NCI-H82 (cell line): ENCODE results near the gene RAB17.

ENCODE experiments used
- DNase-seq: peaks from one replicate; lab custom pipeline; 2025; lab: John Stamatoyannopoulos, UW

Gene RAB17

GRCh38 chr2:237558961-237559641 lies 31.4 kb downstream of the RAB17 start:
- DNase-seq: peak; percentile 44

- DNase-seq: no peak
These were observed 32.9 kb downstream of the RAB17 start for GRCh38 chr2:237557633-237558015.

GRCh38 chr2:237556773-237557632 lies 33.5 kb downstream of the RAB17 start:
- no peak for DNase-seq

DNA sequence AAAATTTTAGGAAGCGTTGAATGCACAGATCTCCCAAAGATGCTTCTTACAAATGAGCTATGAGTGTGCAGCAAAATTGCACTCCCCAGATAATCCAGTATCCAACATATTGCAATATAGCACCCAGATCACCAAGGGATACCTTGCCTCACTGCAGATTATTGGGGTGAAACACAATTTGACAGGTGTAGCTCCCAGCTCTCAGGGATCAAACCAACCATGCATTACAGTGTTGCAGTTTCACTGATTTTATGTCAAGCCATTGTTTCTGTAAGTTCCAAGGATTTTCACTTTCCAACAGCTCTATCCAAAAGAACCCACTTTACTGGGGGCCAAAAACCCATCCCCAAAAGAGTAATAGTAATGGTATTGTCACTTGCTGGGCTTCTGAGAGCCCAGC lies 35.0 kb downstream of the RAB17 start:
- no peak for DNase-seq

GRCh38 chr2:237553948-237554347 lies 36.6 kb downstream of the RAB17 start:
- DNase-seq: no peak

GRCh38 chr2:237552908-237553307 lies 37.6 kb downstream of the RAB17 start:
- peak; percentile 17 for DNase-seq

DNA sequence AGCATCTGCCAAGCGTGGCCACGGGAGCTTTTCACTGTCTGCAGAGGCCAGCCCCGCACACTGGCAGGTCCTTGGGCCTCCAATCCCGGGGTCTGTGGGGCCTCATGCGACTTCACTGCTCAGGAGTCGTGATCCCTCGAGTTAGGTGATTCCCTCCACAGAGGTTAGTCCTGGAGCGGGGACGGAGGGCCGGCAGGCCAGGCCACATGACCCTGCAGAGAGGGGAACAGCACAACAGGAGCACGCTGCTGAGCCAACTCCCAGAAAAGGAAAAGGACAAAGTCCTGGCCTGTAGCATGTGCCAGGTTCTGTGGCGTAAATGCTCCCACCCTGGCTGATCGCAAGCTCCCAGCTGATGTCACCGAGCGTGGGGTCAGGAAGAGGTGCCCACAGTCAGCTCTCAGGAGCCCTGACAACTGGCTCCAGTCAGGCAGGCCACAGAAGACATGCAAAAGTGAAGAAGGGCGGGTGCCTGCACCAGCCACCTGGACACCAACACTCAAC lies 39.4 kb downstream of the RAB17 start:
- DNase-seq: no peak

DNA sequence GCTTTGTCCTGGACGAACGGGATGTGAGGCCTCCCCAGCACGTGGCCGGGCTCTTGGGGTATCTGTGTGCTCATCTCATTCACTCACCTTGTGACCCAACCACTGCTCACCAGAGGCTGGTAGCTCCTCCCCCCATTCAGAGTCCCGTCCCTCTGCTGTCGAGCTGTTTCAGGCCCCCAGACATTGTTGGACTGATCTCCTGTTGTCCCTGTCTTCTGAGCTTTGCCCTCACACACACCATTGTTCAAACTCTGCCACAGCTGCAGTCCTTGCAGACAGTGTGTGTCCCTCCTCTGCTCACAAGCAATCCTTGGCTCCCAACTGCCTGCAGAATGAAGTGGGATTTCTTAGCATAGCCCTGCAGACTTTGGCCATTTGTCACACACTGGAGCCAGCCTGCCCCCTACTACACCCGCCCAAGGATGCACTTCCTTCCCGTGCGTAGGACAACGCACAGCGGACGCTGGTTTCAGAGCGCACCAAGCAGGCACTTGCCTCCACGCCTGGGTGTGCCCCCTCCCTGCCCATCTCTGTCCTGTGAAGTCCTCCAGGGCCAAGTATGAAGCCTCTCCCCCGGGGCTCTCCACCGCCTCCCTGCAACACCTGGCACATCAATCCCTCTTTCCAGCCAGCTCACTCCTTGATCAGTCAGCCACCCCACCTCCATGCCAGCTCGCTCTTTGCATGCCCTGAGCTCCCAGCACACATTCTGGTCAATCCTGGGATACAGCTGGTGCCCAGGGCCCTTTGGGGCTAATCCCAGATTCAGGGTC lies 40.7 kb downstream of the RAB17 start:
- no peak for DNase-seq

GRCh38 chr2:237549216-237549615 lies 41.3 kb downstream of the RAB17 start:
- DNase-seq: no peak

DNA sequence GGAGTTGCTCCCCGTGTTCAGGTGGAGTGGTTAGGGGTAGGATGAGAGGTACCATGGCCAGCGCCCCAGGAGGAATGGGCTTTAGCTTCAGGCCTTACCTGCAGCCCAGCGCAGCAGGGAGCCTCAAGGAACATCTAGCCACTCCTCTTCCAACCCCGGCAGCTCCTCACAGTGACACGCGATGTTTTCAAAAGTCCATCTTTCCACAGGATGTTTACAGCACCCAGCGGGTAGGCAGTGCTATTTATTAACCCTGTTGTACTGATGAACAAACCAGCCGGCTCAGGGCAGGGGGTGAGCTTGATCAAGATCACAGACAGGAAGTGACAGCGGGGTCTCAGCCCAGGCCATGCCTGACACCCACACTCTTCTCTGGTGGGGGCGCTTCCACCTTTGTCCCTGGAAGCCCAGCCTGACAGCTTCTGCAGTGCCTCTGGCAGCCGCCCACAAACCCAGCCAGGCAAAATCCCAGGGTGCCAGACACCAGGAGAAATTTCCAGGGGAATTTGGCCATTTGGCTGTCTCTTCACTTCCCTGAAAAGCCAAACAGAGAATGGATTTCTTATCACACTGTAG lies 42.6 kb downstream of the RAB17 start:
- no peak for DNase-seq

- DNase-seq: no peak
These were observed 43.6 kb downstream of the RAB17 start for GRCh38 chr2:237546876-237547395.

DNA sequence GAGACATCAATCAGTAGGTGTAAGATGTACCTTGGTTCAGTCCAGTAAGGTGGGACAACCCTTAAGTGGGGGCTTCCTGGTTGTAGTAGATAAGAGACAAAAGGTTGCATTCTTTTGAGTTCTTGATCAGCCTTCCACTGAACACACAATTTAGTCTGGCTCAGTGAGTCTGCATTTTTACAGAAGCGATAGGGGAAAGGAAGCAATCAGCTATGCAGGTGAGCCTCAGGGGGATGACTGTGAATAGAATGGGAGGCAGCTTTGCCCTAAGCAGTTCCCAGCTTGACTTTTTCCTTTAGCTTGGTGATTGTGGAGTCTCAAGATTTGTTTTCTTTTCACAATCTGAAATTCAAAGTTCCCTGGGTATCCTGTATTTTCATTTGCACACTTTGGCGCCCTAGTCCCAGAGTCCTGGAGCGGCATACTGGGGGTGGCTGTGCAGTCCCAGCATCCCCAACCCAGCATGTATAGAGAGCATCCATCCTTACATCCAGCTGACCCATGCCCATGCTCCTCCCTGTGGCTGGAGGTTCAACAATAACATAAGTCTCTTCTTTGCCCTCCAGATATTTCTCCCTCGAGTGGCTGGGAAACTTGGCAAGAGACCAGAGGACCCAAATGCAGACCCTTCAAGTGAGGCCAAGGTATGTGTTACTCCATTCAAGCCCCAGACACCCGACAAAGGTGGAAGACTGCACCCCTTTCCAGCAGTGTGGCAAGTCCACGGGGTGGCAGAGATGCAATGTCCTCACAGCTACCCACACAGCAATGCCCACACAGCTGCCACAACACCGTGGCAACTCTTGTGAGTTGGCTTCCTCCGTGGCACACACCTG lies 44.3 kb downstream of the RAB17 start:
- no peak for DNase-seq

DNA sequence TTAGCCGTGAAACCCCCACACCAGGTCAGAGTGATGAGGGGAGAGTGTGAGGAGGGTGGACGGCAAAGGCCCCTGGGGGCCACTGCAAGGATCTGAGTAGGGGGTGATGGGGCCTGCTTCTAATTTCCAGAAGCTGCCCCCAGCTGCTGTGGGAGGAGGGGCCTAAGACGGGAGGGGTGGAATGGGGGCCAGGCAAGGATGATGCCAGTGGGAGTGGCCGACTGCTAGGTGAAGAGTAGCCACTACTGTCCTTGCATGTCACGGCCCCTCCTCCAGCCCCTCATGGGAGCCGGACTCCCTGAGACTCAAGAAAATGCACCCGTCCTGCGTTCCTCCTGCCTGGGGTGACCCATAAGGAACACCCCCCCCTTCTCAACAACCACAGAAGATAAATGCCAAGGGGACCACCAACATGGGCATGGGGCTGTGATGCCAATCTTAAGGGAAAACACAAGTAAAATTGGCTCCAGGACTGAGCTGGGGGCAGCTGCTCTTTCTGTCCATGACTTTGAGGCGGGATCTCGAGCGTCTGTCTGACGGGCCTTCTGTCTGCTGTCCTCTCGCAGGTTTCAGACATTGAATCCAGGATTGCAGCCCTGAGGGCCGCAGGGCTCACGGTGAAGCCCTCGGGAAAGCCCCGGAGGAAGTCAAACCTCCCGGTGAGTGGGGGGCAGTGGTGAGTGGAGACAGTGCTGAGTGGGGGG lies 48.4 kb downstream of the RAB17 start:
- no peak for DNase-seq

GRCh38 chr2:237541243-237541642 lies 49.3 kb downstream of the RAB17 start:
- DNase-seq: no peak

DNA sequence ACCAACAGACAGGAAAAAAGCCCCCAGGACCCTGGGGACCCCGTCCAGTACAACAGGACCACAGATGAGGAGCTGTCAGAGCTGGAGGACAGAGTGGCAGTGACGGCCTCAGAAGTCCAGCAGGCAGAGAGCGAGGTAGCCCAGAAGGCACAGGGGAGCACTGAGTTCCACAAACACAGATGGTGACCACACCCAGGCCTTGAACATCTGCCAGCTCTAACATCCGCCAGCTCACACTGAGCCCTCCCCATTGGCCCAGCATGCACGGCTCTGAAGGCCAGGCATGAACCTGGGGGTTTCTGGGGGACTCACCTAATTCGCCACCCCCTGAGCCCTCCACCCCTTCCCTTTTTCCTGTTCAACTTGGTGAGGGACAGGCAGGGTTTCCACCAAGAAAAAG lies 49.7 kb downstream of the RAB17 start:
- DNase-seq: peak; percentile 20

GRCh38 chr2:237540223-237540775 lies 50.2 kb downstream of the RAB17 start:
- no peak for DNase-seq

GRCh38 chr2:237539681-237540080 lies 50.9 kb downstream of the RAB17 start:
- DNase-seq: no peak

DNA sequence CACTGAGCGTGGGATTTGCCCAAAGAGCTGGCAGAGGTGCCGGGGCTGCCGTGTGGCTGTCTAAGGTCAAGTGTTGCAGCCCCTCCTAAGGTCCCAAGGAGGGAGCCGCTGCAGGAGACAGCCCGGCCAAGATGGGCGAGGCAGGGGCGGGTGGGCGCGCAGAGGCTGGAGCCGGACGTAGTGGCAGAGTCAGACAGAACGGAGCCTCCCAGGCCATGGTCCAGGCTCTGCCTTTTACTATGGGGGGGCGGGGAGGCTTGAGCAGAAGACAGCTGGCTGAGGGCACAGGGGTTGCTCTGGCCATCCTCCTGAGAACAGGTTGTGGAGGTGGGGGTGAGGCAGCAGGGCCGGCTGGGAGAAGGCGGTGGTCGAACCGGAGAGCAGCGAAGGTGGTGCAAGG lies 51.6 kb downstream of the RAB17 start:
- no peak for DNase-seq

- no peak for DNase-seq
These were observed 52.4 kb downstream of the RAB17 start for GRCh38 chr2:237538001-237538720.
